ELR (cell line): Measurements from ENCODE around the gene TRAF3IP1.
"Not testable (repeated sequence)": the region's sequence is repeated elsewhere in the genome, so short reads cannot be mapped to it uniquely, and the experiment has no call there.

Experiments
- DNase-seq: peaks from one replicate; pipeline ENCODE4 v3.0.0-alpha.2; 2015; ENCODE audit warnings: low read depth

Gene TRAF3IP1

DNA sequence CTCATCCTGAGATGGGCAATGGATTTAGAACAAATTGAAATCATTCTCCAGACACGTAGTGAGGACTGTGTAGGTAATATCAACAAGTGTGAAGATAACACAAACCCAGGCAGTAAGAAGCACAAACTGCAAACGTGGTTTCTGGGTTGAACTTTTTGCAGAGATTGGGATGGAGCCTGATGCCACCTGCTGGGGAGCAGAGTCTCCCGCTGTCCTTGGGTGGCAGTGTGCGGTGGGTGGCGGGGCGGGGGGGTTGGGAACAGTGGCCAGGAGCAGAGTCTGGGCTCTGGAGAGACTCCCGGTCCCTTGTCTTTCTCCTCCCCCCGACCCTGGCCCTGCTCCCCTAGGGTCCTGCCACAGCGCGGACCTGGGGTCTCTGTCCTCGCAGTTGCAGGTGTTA is 19.5 kb downstream of the TRAF3IP1 start:
- no peak for DNase-seq

DNA sequence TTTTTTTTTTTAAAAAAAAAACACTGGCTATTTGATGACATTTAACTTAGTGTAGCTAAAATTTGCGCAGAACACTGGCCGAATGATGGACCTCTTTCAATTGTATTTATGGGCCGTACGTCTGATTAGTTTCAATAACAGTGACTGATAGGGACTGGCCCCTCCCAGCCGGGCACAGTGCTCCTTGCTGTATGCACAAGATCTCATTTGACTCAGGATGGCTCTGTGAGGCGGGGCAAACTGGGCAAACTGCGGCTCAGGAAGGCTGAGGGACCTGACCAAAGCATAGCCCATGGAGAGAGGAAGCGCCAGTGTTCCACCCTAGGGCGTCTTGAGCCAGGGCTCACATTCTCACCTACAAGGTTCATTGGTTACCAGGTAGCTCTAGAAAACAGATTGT is 21.2 kb downstream of the TRAF3IP1 start:
- DNase-seq, result no peak

DNA sequence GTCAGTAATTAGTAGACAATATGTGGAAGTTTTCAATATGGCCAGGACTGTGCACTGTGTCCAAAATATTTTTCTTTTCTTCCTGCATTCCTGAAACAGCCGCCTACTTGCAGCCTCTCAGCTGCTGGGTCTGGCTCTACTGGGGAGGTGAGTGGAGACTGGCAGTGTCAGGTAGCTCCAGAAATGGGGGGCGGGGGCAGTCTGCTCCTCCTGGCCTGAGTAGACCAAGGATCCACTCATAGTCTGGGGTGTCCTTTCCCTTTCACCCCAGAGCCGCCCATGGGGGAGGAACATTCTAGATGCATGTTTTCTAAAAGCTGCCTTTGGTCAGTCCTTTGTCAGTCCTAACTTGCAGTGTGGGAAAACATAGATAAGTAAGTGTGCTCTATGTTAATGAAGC is 23.7 kb downstream of the TRAF3IP1 start:
- no peak for DNase-seq

DNA sequence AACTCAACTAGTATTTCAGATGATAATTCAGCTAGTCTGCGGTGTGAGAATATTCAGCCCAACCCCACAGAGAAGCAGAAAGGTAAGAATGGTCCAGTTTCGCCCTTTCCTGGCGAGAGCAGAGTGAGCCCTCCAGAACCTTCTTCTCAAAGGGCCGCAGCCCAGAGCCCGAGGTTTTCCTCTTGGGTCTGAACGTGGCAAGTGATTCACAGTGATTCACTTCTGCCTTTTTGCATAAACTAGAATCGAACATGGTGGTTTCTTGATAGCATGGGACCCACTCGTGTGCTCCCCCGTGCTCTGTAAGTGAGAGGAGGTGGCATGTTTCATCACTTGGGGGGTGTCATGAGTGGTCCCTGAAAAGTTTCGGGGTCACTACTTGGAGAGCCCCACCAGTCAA is 24.2 kb downstream of the TRAF3IP1 start:
- DNase-seq, result peak; percentile 51

DNA sequence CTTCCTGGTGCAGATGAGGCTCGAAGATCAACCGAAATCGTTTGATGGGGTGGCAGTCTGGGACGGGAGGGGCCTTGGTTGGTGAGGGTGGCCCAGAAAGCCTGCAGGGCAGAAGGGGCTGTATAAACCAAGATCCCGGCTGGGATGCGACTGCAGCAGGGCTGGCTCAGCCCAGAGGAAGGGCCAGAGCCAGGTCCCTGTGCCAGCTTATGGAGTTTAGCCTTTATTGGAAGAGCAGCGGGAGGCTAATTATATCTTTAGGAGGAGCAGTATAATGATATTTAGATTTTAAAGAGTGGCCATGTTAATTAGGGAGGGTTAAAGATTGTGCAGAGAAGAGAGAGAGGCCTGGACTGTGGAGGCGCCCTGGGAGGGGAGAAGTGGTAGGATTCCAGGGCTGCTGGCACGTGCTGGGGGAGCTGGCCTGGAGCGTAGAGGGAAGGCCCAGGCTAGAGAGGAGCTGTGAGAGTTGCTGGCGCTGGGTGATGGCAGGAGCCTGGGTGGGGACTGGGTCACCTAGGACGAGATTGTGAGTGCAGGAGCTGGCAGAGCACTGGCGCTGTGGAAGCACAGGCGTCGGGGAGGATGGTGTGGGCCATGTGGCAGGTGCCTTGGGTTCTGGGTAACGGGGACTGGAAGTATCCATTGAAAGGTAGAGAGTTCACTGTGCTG is 25.1 kb downstream of the TRAF3IP1 start:
- DNase-seq, result no peak

DNA sequence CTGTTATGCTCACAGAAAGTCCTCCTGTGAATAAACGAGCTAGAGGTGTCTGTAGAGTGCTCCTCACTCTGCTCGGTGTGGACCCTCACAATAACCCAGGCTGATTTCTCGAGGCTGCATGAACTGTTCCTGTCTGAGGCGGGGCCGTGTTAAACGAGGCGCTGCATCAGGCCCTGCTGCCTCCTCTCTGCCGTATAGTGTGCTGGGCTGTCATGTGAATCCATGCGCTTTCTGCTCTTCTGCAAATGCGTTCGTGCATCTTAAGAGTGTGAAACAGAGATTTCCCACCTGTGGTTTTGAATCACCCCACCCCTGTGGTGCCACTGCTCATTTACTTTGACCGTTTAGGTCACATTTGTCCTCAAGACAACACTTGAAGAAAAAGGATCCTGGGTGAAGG is 26.2 kb downstream of the TRAF3IP1 start:
- no peak for DNase-seq

DNA sequence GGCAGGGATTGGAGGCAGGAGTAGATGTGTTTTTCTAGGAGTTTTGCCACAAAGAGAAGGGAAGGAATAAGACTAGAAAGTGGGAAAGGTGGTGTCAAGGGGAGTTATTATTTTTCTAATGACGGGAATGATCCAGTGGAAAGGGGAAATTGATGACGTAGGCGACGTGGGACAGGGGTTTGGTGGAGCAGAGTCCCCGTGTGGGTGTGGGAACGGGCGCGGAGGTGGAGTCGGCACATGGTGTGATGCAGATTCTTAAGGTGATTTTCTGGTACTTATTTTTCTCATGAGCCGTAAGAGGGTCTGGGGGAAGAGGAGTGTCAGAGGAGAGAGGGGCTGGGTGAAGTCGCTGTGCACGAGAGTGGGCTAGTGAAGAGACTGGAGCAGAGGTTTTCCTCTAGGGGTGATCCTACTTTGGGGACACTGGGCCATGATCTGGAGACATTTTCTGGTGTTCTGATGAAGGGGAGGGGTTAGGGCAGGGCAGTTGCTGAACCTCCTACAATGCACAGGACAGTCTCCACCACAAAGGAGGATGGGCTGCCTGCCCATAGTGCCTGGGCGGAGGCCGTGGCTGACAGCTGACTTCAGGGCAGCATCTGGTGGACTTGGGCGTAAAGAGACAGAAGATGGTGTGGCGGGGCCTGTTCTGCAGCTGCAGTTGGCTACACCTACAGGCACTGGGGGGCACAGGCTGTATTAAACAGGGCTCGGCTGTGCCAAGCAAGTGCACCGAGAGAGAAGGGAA is 30.0 kb downstream of the TRAF3IP1 start:
- DNase-seq, result no peak

DNA sequence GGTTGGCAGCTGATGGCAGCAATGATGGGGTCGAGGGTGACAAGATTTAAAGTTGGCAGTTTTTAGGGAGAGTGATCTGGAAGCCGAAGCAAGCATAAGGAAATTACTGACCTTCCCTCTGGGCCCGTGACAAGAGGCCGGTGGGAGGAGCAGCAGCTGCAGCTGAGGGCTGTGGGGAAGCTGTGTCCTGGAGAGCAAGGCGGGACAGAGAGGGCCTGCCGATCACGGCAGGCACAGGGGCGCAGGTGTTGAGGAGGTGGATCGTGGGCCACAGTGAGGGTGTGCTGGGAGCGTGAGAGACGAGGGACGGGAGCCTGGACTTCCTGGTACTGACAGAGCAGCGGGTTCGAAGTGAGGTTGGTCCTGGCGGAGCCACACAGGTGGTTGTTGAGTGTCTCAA is 31.0 kb downstream of the TRAF3IP1 start:
- no peak for DNase-seq

DNA sequence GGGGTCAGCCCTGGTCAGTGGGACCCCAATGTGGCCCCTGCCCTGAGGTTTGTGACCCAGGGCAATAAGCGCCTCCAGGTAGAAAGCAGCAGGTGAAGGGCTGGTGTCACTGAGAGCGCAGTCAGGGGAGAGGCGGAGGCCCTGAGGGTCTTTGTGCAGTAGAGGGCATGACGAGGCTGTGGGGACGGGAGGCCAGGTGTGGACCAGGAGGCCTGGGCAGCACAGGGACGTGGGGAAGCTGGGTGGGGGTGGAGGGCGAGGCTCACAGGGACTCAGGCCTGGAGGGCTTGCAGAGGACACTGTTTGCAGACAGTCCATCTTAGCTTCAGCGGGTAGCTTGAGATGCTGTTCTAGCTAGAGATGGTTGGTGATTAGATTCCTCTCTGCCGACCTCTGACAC is 32.0 kb downstream of the TRAF3IP1 start:
- no peak for DNase-seq

DNA sequence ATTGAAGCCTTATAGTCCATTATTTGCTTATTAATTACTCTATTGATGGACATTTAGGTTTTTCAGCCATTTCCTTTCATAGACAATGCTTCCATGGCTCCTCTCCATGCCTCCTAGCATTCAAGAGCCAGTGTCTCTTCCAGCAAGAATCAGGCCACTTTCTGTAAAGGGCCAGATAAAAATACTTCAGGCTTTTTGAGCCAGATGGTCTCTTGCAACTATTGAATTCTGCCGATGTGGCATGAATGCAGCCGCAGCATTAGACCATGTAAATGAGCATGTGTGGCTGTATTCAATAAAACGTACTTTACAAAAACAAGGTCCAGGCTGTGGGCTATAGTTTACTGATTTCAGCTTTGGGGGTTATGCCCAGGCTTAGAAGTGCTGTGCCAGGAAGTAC is 38.5 kb downstream of the TRAF3IP1 start:
- DNase-seq, result no peak

DNA sequence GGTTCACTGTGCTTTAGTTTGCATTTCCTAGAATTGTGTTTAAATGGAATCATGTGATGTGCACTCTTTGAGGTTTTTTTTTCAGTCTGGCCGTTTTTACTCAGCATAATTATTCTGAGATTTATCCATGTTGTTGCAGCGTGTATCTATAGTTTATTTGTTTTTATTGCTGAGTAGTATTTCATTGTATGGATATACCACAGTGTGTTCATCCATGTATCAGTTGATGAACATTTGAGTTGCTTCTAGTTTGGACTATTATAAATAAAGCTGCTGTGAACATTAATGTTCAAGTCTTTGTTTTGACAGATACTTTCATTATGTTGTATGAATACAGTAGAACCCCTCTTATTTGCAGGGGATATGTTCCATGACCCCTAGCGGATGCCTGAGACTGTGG is 39.1 kb downstream of the TRAF3IP1 start:
- no peak for DNase-seq

DNA sequence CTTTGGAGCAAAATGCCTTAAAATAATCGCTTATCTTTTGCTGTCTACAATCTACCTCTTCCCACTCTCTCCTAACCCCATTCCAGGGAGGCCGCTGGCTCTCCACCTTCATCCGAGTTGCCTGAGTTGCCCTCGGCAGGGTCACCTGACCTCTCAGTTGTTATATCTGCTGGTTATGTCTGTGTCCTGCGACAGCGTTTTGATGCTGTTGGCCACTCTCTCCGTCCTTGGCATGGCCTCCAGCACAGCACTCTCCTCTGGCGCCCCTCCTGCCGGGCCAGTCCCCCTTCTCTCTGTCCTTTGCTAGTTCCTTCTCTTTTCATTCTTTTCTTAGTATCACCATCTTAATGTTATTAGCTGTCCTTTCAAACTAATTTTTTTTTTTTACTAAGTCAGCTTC is 41.6 kb downstream of the TRAF3IP1 start:
- no peak for DNase-seq

DNA sequence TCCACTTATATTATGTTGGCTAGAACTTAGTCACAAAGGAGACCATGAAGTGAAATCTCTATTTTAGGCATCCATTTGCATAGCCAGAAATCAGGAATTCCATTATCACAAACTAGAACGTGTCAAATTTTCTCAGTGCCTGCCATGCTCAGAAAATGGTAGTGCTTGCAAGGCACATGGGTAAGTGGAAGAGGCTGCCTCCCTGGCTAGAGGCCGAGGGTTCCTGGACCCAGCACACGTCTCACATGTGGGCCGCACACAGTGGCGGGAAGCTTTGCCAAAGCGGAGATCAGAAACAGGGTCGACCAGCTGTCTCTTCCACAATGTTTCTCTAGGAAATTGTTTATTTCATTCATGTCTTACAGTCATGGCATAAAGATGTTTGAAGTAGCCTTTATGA is 42.3 kb downstream of the TRAF3IP1 start:
- no peak for DNase-seq

DNA sequence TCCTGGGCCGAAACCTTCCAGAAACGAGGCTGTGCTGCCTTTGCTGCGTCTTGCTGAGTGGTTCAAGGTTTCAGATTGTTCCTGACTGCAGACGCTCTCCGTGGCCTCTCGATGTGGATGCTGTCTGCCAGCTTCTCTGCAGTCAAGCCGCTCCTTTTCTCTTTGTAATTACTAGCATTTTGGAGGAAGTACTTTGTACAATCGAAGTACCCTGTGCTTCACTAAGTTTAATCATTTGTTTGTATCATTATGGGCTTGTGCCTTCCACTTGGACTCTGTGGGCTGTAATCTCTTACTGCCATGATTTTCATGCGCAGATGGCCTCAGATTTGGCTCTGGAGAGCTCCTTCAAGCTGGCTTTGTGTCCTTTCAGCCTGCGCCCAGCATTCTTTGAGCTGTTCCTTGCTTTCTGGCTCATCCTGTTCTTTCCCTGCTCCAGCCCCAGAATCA is 49.3 kb downstream of the TRAF3IP1 start:
- peak; percentile 21 for DNase-seq

DNA sequence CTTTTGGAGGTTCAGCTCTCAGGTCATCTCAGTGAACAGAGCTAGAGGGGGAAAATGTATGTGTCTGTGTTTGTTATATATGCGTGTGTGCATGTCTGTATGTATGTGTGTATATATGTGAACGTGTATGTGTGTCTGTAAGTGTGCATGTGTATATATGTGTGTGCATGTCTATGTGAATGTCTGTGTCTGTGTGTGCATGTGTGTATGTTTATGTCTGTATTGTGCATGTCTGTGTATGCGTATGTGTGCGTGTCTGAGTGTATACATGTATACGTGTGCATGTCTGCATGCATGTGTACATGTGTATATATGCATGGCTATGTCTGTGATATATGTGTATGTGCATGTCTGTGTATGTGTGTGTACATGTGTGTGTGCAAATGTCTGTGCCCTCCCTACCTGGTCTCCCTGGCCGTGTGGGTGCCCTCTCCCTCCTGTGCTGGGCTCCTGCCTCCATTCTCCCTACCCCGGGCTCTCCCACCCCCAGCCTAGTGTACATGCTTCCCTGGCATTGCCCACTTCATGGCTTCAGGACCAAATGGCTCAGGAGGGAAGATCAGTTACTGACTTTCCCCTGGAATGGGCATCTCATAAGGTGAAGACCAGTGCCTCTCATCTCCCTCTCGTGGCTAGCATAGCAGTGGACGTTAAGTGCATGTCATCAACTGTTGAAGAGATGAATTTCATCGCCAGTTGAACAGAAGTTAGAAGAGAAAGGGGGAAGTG is 49.9 kb downstream of the TRAF3IP1 start:
- DNase-seq, result no peak

DNA sequence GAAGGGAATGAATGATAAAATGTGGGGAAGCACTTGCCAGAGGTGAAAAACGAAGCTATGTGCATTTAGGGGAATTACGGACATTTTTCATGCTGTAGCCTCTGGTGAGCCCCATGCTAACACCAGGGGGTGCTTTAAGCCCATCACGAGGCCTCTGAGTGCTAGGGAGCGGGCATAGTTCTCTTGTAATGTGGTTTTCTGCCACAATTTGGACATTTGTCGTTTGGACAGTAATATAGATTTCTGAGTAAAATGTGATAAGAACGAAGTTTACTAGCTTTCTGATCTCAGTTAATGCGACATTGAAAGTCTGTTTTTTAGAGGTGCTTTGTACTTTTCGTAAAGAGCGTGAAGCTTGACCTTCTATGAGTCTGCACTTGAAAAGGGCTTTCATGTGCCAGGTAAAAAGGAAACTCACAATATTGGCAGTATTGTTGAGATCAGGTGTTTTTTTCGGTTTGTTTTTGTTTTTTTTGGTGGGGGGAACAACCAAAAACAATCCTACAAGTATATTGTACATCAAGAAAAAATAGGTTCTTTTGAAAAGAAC is 50.6 kb downstream of the TRAF3IP1 start:
- DNase-seq, result peak; percentile 84

DNA sequence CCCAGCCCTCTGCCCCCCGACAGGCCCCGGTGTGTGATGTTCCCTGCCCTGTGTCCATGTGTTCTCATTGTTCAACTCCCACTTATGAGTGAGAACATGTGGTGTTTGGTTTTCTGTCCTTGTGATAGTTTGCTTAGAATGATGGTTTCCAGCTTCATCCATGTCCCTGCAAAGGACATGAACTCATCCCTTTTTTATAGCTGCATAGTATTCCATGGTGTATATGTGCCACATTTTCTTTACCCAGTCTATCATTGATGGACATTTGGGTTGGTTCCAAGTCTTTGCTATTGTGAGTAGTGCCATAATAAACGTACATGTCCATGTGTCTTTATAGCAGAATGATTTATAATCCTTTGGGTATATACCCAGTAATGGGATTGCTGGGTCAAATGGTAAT is 52.0 kb downstream of the TRAF3IP1 start:
- DNase-seq, result not testable (repeated sequence)

DNA sequence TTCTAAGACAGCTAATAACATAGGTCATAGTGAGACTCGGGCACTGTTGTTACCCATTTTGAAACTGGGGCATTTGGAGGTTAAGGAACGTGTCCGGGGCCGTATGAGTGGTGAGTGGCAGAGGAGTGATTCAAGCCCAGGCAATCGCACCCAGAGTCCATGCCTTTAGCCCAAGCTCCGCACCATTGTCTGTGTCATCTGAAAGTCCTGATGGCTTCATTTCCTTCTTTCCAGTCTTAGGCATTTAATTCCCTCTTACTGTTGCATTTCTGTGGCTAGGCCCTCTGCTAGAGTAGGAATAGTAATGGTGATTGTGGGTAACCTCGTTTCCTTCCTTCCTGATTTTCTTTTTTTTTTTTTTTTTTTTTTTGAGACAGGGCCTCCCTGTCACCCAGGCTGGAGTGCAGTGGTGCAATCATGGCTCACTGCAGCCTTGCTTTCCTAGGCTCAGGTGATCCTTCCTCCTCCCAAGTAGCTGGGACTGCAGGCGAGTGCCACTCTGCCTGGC is 56.6 kb downstream of the TRAF3IP1 start:
- DNase-seq, result peak; percentile 79

DNA sequence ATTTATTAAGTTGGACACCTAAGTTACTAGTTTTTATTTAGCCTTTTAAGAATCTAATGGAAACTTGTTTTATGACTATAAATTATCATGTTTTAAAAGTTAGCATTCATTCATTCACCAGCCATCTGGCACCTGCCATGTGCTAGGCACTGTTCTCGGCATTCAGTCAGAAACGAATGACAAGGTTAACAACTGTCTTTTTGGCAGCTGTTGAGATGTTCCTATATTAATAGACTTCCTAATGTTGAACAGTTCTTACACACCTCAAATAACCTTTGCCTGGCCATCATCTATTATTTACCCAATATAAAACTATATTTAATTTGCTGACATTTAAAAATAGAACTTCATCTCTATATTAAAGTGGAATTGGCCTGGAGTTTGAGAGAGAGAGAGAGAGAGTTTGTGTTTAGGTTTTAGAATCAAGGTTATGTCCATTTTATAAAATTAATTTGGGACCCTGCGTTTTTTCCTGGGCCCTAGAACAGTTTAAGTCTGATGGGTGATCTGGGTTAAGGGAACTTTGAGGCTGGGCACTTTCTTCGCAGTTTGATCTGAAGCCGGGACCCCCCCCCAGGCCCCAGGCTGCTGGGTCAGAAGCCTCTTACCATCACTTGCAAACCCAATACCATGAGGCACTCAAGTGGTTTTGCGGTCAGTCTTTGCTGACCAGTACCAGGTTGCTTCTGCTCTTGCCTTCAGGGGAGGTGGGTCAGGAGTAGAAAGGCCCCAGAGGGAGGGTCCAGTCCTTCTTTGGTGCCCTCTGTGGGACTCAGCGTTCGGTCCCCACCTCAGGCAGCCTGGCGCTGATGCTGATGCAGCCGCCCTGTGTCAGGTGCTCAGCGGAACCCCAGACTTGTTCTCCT is 58.1 kb downstream of the TRAF3IP1 start:
- DNase-seq, result no peak

DNA sequence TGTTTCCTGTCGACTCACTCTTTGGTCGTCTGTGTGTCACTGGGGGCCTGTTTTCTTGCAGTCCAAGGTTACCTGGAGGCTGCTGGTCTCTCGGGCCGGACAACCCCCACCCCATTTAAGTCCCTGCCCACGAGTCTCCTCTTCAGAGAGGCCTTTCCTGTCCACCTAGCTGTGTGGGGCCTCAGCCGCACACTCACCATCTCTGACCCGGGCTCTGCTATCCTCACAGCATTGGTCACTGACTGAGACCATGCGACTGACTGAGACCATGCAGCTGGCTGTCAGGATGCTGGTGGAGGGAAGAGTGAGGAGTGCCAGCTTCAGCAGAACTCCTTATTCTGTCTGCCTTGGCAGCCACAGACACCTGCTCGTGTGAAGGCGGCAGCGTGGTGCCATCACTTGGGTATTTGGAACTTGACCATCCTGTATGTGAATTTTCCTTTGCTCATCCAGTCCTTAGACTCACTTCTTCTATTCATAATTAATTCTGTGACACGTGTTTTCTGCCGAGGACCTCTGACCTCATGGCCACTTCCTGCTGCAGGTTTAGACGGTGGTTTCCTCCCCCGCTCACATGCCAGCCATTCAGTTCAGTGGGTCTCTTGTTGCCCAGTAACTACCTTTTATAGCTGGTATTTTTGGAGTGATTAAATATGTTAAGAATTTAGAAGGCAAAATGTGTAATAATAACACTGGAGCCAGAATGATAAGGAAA is 58.9 kb downstream of the TRAF3IP1 start:
- peak; percentile 85 for DNase-seq

DNA sequence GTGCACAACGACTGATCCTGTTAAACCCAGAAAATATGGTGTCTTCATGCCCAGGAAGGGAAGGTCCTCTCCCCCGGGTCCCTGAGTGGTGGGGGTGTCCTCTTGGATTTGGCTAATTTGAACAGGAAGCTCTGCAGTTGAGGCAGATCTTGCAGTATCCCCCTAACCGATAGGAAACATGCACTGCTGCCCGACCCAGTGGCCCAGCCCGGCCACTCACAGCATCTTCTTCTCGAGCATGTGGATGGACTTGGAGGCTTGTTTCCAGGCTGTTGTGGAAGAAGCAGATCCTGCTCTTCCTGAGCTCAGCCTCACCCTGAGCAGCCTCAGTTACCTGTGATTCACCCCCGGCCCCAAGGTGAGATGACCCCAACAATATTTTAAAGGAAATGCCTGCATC is 60.0 kb downstream of the TRAF3IP1 start:
- no peak for DNase-seq
